ENCODE measurements around the gene ARHGEF39.

DNA sequence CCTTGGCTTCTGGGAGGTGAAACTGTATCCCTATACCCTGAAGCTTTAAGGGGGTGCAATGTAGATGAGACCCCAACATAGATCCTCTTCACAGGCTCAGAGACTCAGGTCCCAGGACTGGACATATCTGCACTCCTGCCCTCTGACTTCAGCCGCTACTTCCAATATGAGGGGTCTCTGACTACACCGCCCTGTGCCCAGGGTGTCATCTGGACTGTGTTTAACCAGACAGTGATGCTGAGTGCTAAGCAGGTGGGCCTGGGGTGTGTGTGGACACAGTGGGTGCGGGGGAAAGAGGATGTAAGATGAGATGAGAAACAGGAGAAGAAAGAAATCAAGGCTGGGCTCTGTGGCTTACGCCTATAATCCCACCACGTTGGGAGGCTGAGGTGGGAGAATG, 14.1 kb upstream of the ARHGEF39 start:
- no peak for TF ChIP-seq POLR2AphosphoS5 (IDR thresholded peaks at IDR 0.05; ENCODE audit: low read depth)
- TF ChIP-seq, protein P1, sequence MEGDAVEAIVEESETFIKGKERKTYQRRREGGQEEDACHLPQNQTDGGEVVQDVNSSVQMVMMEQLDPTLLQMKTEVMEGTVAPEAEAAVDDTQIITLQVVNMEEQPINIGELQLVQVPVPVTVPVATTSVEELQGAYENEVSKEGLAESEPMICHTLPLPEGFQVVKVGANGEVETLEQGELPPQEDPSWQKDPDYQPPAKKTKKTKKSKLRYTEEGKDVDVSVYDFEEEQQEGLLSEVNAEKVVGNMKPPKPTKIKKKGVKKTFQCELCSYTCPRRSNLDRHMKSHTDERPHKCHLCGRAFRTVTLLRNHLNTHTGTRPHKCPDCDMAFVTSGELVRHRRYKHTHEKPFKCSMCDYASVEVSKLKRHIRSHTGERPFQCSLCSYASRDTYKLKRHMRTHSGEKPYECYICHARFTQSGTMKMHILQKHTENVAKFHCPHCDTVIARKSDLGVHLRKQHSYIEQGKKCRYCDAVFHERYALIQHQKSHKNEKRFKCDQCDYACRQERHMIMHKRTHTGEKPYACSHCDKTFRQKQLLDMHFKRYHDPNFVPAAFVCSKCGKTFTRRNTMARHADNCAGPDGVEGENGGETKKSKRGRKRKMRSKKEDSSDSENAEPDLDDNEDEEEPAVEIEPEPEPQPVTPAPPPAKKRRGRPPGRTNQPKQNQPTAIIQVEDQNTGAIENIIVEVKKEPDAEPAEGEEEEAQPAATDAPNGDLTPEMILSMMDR (IDR thresholded peaks at IDR 0.05; ENCODE audit: insufficient read depth, low read length) = no peak
- TF ChIP-seq, protein P2, sequence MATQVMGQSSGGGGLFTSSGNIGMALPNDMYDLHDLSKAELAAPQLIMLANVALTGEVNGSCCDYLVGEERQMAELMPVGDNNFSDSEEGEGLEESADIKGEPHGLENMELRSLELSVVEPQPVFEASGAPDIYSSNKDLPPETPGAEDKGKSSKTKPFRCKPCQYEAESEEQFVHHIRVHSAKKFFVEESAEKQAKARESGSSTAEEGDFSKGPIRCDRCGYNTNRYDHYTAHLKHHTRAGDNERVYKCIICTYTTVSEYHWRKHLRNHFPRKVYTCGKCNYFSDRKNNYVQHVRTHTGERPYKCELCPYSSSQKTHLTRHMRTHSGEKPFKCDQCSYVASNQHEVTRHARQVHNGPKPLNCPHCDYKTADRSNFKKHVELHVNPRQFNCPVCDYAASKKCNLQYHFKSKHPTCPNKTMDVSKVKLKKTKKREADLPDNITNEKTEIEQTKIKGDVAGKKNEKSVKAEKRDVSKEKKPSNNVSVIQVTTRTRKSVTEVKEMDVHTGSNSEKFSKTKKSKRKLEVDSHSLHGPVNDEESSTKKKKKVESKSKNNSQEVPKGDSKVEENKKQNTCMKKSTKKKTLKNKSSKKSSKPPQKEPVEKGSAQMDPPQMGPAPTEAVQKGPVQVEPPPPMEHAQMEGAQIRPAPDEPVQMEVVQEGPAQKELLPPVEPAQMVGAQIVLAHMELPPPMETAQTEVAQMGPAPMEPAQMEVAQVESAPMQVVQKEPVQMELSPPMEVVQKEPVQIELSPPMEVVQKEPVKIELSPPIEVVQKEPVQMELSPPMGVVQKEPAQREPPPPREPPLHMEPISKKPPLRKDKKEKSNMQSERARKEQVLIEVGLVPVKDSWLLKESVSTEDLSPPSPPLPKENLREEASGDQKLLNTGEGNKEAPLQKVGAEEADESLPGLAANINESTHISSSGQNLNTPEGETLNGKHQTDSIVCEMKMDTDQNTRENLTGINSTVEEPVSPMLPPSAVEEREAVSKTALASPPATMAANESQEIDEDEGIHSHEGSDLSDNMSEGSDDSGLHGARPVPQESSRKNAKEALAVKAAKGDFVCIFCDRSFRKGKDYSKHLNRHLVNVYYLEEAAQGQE (IDR thresholded peaks at IDR 0.05; ENCODE audit: insufficient replicate concordance, low read depth) = no peak
